IMR-90 (cell line): ENCODE results near the gene ANKRD37. TPM values are rescaled to one million over a fixed set of nuclear protein-coding genes. Genes with fewer than 3 reads are reported as not detected.

Experiments used
- ATAC-seq: fragments of 200-7000 bp; cut with Tn5 transposase; 2 replicates; pipeline ENCODE4 v1.9.1; 2020; ENCODE audit warnings: low read depth, mild to moderate bottlenecking, moderate library complexity
- BruUV-seq: library from RNA; stranded (reverse); fragments of 400-500 nt; replicated peaks from 2 replicates; lab custom pipeline; 2021; lab: Mats Ljungman, UMichigan
- CTCF ChIA-PET: fragments of 300-600 bp; formaldehyde crosslinking; extraction: SDS; loops from one replicate; lab custom pipeline; 2021; ENCODE audit warnings: antibody characterized with exemption; lab: Yijun Ruan, JAX
- POLR2A ChIA-PET: fragments of 300-600 bp; sonication (Branson Sonifier 250); formaldehyde crosslinking; loops from one replicate; lab custom pipeline; 2022; ENCODE audit warnings: antibody characterized with exemption; ENCODE audit not compliant: unreplicated experiment; lab: Charles Lee
- DNase-seq: peaks from one replicate; pipeline ENCODE4 v3.0.0; 2013
- H2AFZ ChIP-seq: replicated peaks from 2 replicates; pipeline ENCODE3; 2013; ENCODE audit warnings: low read length, mild to moderate bottlenecking; ENCODE audit not compliant: poor library complexity
- H2AK5ac ChIP-seq: 2 replicates; pipeline ENCODE4 v1.6.1; 2013; ENCODE audit warnings: low read depth, low read length, inconsistent platforms
- H2AK9ac ChIP-seq: replicated peaks from 2 replicates; pipeline ENCODE3; 2013; ENCODE audit warnings: mild to moderate bottlenecking, low read depth, low read length, moderate library complexity; ENCODE audit not compliant: poor library complexity
- H2BK120ac ChIP-seq: 2 replicates; pipeline ENCODE4 v1.6.1; 2013; ENCODE audit warnings: low read depth, low read length, inconsistent platforms
- H2BK15ac ChIP-seq: 3 replicates; pipeline ENCODE4 v1.6.1; 2013; ENCODE audit warnings: low read depth, low read length, inconsistent platforms
- H2BK20ac ChIP-seq: 2 replicates; pipeline ENCODE4 v1.6.1; 2013; ENCODE audit warnings: low read depth, mild to moderate bottlenecking, inconsistent platforms, low read length, moderate library complexity
- H2BK5ac ChIP-seq: 2 replicates; pipeline ENCODE4 v1.6.1; 2013; ENCODE audit warnings: mild to moderate bottlenecking, low read depth, low read length, inconsistent platforms; ENCODE audit not compliant: poor library complexity, severe bottlenecking
- H3K14ac ChIP-seq: replicated peaks from 2 replicates; pipeline ENCODE4 v1.6.1; 2013; ENCODE audit warnings: low read depth, low read length, inconsistent platforms
- H3K18ac ChIP-seq: 2 replicates; pipeline ENCODE4 v1.6.1; 2013; ENCODE audit warnings: low read depth, low read length, control low read depth
- H3K23ac ChIP-seq: 2 replicates; pipeline ENCODE4 v1.6.1; 2013; ENCODE audit warnings: low read depth, low read length, inconsistent platforms
- H3K27ac ChIP-seq: 2 replicates; pipeline ENCODE4 v1.5.1; 2013; ENCODE audit warnings: mild to moderate bottlenecking, control low read depth, low read length; ENCODE audit not compliant: insufficient read depth
- H3K27me3 ChIP-seq: 2 replicates; pipeline ENCODE4 v1.6.1; 2013; ENCODE audit warnings: low read length; ENCODE audit not compliant: control insufficient read depth, insufficient read depth
- H3K36me3 ChIP-seq: 2 replicates; pipeline ENCODE4 v1.6.1; 2013; ENCODE audit warnings: low read length, mixed read lengths; ENCODE audit not compliant: control insufficient read depth, insufficient read depth
- H3K4ac ChIP-seq: 2 replicates; pipeline ENCODE4 v1.6.1; 2013; ENCODE audit warnings: low read depth, low read length, inconsistent platforms
- H3K4me1 ChIP-seq: 2 replicates; pipeline ENCODE4 v1.6.1; 2013; ENCODE audit warnings: low read length, mixed read lengths; ENCODE audit not compliant: control insufficient read depth, insufficient read depth
- H3K4me2 ChIP-seq: 2 replicates; pipeline ENCODE4 v1.6.1; 2013; ENCODE audit warnings: low read depth, mild to moderate bottlenecking, control low read depth, low read length, moderate library complexity
- H3K4me3 ChIP-seq: 2 replicates; pipeline ENCODE4 v1.5.1; 2013; ENCODE audit warnings: low read depth, mild to moderate bottlenecking, control low read depth, low read length, moderate library complexity; ENCODE audit not compliant: insufficient read depth
- H3K56ac ChIP-seq: 2 replicates; pipeline ENCODE4 v1.6.1; 2013; ENCODE audit warnings: low read length, inconsistent platforms; ENCODE audit not compliant: insufficient read depth; ENCODE audit errors: extremely low read depth
- H3K79me1 ChIP-seq, 2 experiments: 2 replicates each; pipeline ENCODE4 v1.6.1; 2013; ENCODE audit warnings: low read length in 2 of 2, inconsistent platforms in 1 of 2, low read depth in 1 of 2
- H3K9ac ChIP-seq: 2 replicates; pipeline ENCODE4 v1.6.1; 2013; ENCODE audit warnings: low read depth, low read length, control low read depth
- H3K9me1 ChIP-seq: 2 replicates; pipeline ENCODE4 v1.6.1; 2013; ENCODE audit warnings: low read length, inconsistent platforms; ENCODE audit not compliant: insufficient read depth
- H3K9me3 ChIP-seq: 2 replicates; pipeline ENCODE4 v1.6.1; 2013; ENCODE audit warnings: low read length; ENCODE audit not compliant: control insufficient read depth, insufficient read depth
- H4K20me1 ChIP-seq: 2 replicates; pipeline ENCODE4 v1.6.1; 2013; ENCODE audit warnings: low read length, inconsistent platforms; ENCODE audit not compliant: insufficient read depth
- H4K5ac ChIP-seq: 2 replicates; pipeline ENCODE4 v1.6.1; 2013; ENCODE audit warnings: mild to moderate bottlenecking, low read depth, low read length, control low read depth
- H4K8ac ChIP-seq, 2 experiments: 2 replicates each; pipeline ENCODE4 v1.6.1; 2013; ENCODE audit warnings: low read depth in 2 of 2, low read length in 2 of 2, control low read depth in 1 of 2, inconsistent platforms in 1 of 2
- H4K91ac ChIP-seq: 2 replicates; pipeline ENCODE4 v1.6.1; 2013; ENCODE audit warnings: low read depth, low read length, inconsistent platforms; ENCODE audit not compliant: insufficient read depth
- BHLHE40 ChIP-seq: fragments of 150-350 bp; IDR thresholded peaks from 2 replicates; pipeline ENCODE4 v1.6.1; 2016; ENCODE audit warnings: mild to moderate bottlenecking, low read depth, low read length
- CTCF ChIP-seq: conservative IDR thresholded peaks from 2 replicates; pipeline ENCODE4 v1.5.1; 2012; ENCODE audit warnings: mild to moderate bottlenecking, low read depth, low read length, improper control_type of control experiment
- FOS ChIP-seq: fragments of 150-350 bp; IDR thresholded peaks from 2 replicates; pipeline ENCODE4 v1.6.1; 2016; ENCODE audit warnings: low read depth, low read length
- MAFK ChIP-seq: IDR thresholded peaks from 2 replicates; pipeline ENCODE4 v1.6.1; 2012; ENCODE audit warnings: low read depth, low read length, improper control_type of control experiment
- MXI1 ChIP-seq: IDR thresholded peaks from 2 replicates; pipeline ENCODE4 v1.6.1; 2012; ENCODE audit warnings: low read depth, mild to moderate bottlenecking, low read length, moderate library complexity, borderline replicate concordance
- NFE2L2 ChIP-seq: fragments of 150-350 bp; IDR thresholded peaks from 2 replicates; pipeline ENCODE4 v1.6.1; 2016; ENCODE audit warnings: low read depth, mild to moderate bottlenecking, low read length
- RAD21 ChIP-seq: IDR thresholded peaks from 2 replicates; pipeline ENCODE4 v1.6.1; 2012; ENCODE audit warnings: low read length, improper control_type of control experiment
- RFX5 ChIP-seq: IDR thresholded peaks from 2 replicates; pipeline ENCODE4 v1.8.0; 2012; ENCODE audit warnings: low read depth, mild to moderate bottlenecking, low read length, moderate library complexity
- SMC3 ChIP-seq: fragments of 150-350 bp; IDR thresholded peaks from 2 replicates; pipeline ENCODE4 v1.6.1; 2016; ENCODE audit warnings: low read depth, mild to moderate bottlenecking, antibody characterized with exemption, low read length, moderate library complexity
- WGBS, 2 experiments: methylation state at CpG; one replicate each; pipeline versions ENCODE4 v1.1.5 to v1.1.7; 2013; ENCODE audit warnings: missing lambda C conversion rate in 2 of 2; ENCODE audit not compliant: insufficient read length in 1 of 2; ENCODE audit errors: extremely low coverage in 2 of 2; 5-methylcytosine and 5-hydroxymethylcytosine counted together
- dilution Hi-C: fragments of 300-500 bp; cut with HindIII; formaldehyde crosslinking; loops from one replicate; pipeline ENCODE4 v1.14.3; 2018; ENCODE audit warnings: low sequenced_read_pairs; ENCODE audit not compliant: unreplicated experiment
- in situ Hi-C: fragments of 300-500 bp; cut with MboI; formaldehyde crosslinking; loops from 3 replicates; pipeline ENCODE4 v1.14.3; 2019; ENCODE audit warnings: low sequenced_read_pairs, inconsistent platforms, mixed read lengths
- intact Hi-C: fragments of 100-400 bp; cut with micrococcal nuclease; formaldehyde crosslinking; loops from 2 replicates; pipeline ENCODE4 v1.10.0; 2022
- polyA plus RNA-seq, 3 experiments: library from polyadenylated mRNA; depleted of rRNA; stranded (reverse); fragments of >200 nt; gene quantifications; 2 replicates each; pipeline ENCODE4 v1.2.3, GENCODE V29; 2012; ENCODE audit warnings: low replicate concordance in 1 of 3
- total RNA-seq: library from RNA; depleted of rRNA; stranded (reverse); fragments of >200 nt; gene quantifications from 2 replicates; pipeline ENCODE4 v1.2.3, GENCODE V29; 2012

The ANKRD37 gene
- total and polyA plus RNA-seq, 2 of the 4 experiments (the other 2 are of a cell fraction) = 7.1 to 8.2 TPM

- dilution Hi-C loops (no loop called here), in situ Hi-C loops (no loop called here), intact Hi-C loops (no loop called here)
- ChIA-PET CTCF (no interaction called here), POLR2A (no interaction called here)
- H3K56ac ChIP-seq = no peak overlapping the region
- no peaks in the 10 kb centered on the region for H4K20me1 ChIP-seq
- no peak overlapping the region for H4K5ac ChIP-seq
- ATAC-seq = peak; percentile 37
- no peak overlapping the region for H2AK9ac ChIP-seq
- H2BK5ac ChIP-seq = peak overlapping the region; percentile 29
- no peak overlapping the region; the same call in 1 of the 2 replicates for H3K4me2 ChIP-seq
- no peak overlapping the region for H3K23ac ChIP-seq
- no peak overlapping the region for H4K91ac ChIP-seq
- H2AFZ ChIP-seq = no peak overlapping the region
- no peak overlapping the region for H3K14ac ChIP-seq
- no TSS peak for BruUV-seq
- H4K8ac ChIP-seq = no peak overlapping the region
- H2BK15ac ChIP-seq = no peak overlapping the region
- H3K18ac ChIP-seq = no peak overlapping the region
- H2AK5ac ChIP-seq = no peak overlapping the region
- WGBS, 2 experiments = no CpG with 5 or more reads among the region's 14 CpGs
- peaks cover 5% of the 10 kb centered on the region; the same call in 1 of the 2 replicates for H3K4me1 ChIP-seq
- DNase-seq = peak; percentile 62
- H3K27me3 ChIP-seq = no peaks in the 10 kb centered on the region
- H2BK20ac ChIP-seq = no peak overlapping the region
- H3K27ac ChIP-seq = no peak overlapping the region
- H3K36me3 ChIP-seq = peaks cover 8% of the 10 kb centered on the region
- H3K9me1 ChIP-seq = peaks cover 4% of the 10 kb centered on the region; the same call in 1 of the 2 replicates
- H3K9ac ChIP-seq = no peak overlapping the region
- H2BK120ac ChIP-seq = no peak overlapping the region
- no peak overlapping the region for H3K4me3 ChIP-seq
- TF ChIP-seq BHLHE40 = 0 out of 2 replicates have a peak, but pooled peaks have one; percentile 21
- TF ChIP-seq NFE2L2 = no peak
- TF ChIP-seq SMC3 = no peak
- TF ChIP-seq MAFK = no peak
- TF ChIP-seq RAD21 = no peak
- no peak for TF ChIP-seq MXI1
- peak; percentile 52; the same call in 1 of the 2 replicates for TF ChIP-seq RFX5
- no peak for TF ChIP-seq CTCF
- no peak for TF ChIP-seq FOS
- no peaks in the 10 kb centered on the region; a peak in 1 of 4 replicates for H3K79me1 ChIP-seq
- H3K4ac ChIP-seq = no peak overlapping the region
- H3K9me3 ChIP-seq = no peaks in the 10 kb centered on the region
Observed at GRCh38 chr4:185346975-185347601, 49.6 kb upstream of the ANKRD37 start.
